Panc1 (cell line): ENCODE data around the gene LIME1. TPM values are rescaled to one million over a fixed set of nuclear protein-coding genes. Genes with fewer than 3 reads are reported as not detected.

ENCODE experiments used
- ATAC-seq: fragments of 200-7000 bp; cut with Tn5 transposase; 2 replicates; pipeline ENCODE4 v1.9.1; 2020; ENCODE audit warnings: mild to moderate bottlenecking, moderate library complexity
- BruUV-seq: library from RNA; stranded (reverse); fragments of 400-500 nt; replicated peaks from 2 replicates; lab custom pipeline; 2021; lab: Mats Ljungman, UMichigan
- CTCF ChIA-PET: fragments of 300-600 bp; sonication (Branson Sonifier 250); formaldehyde crosslinking; loops from one replicate; lab custom pipeline; 2022; ENCODE audit warnings: antibody characterized with exemption; lab: Charles Lee
- POLR2A ChIA-PET: fragments of 300-600 bp; sonication (Branson Sonifier 250); formaldehyde crosslinking; loops from one replicate; lab custom pipeline; 2022; ENCODE audit warnings: antibody characterized with exemption; lab: Charles Lee
- DNase-seq: peaks from one replicate; pipeline ENCODE4 v3.0.0-alpha.2; 2010; ENCODE audit warnings: low read depth, low spot score
- H3K27ac ChIP-seq: 2 replicates; pipeline ENCODE4 v1.5.1; 2011; ENCODE audit warnings: mild to moderate bottlenecking, low read length, inconsistent platforms
- H3K27me3 ChIP-seq: fragments of 200-500 bp; sonication (Bioruptor generic); 2 replicates; pipeline ENCODE4 v1.6.0; 2014; ENCODE audit warnings: low read length, inconsistent platforms; ENCODE audit not compliant: control insufficient read depth, insufficient read depth
- H3K36me3 ChIP-seq: fragments of 200-500 bp; sonication (Bioruptor generic); 2 replicates; pipeline ENCODE4 v1.5.1; 2014; ENCODE audit warnings: inconsistent platforms, mild to moderate bottlenecking, low read length, moderate library complexity; ENCODE audit not compliant: control insufficient read depth, insufficient read depth
- H3K4me1 ChIP-seq: 2 replicates; pipeline ENCODE4 v1.5.1; 2011; ENCODE audit warnings: inconsistent platforms, mild to moderate bottlenecking, low read length, moderate library complexity; ENCODE audit not compliant: control insufficient read depth, insufficient read depth
- H3K4me3 ChIP-seq, 2 experiments: 2 replicates each; pipeline ENCODE4 v1.5.1; 2011 to 2012; ENCODE audit warnings: low read depth in 2 of 2, low read length in 2 of 2, mild to moderate bottlenecking in 2 of 2, inconsistent platforms in 1 of 2, moderate library complexity in 1 of 2
- H3K9me3 ChIP-seq: fragments of 200-500 bp; sonication (Bioruptor generic); 2 replicates; pipeline ENCODE4 v1.5.1; 2014; ENCODE audit warnings: low read depth, mild to moderate bottlenecking, inconsistent platforms, low read length, moderate library complexity; ENCODE audit not compliant: control insufficient read depth, insufficient read depth
- POLR2AphosphoS5 ChIP-seq: IDR thresholded peaks from 2 replicates; pipeline ENCODE4 v1.6.1; 2012; ENCODE audit warnings: mild to moderate bottlenecking, low read depth, low read length, moderate library complexity
- SIN3A ChIP-seq: IDR thresholded peaks from 2 replicates; pipeline ENCODE4 v1.6.1; 2012; ENCODE audit warnings: low read depth, mild to moderate bottlenecking, low read length, moderate library complexity, borderline replicate concordance; ENCODE audit not compliant: insufficient read depth
- TCF7L2 ChIP-seq: IDR thresholded peaks from 2 replicates; pipeline ENCODE4 v1.6.1; 2011; ENCODE audit warnings: mild to moderate bottlenecking, low read depth, low read length, inconsistent platforms
- in situ Hi-C: cut with HindIII; loops from 2 replicates; pipeline ENCODE4 v1.10.0; 2016; ENCODE audit warnings: low sequenced_read_pairs, low pct_unique_long_range_greater_than_20kb
- intact Hi-C: fragments of 100-400 bp; cut with micrococcal nuclease; formaldehyde crosslinking; loops from one replicate; pipeline ENCODE4 v1.10.0; 2022; ENCODE audit not compliant: unreplicated experiment
- total RNA-seq: library from RNA; stranded (reverse); gene quantifications from one replicate; pipeline ENCODE4 v1.2.1, GENCODE V29; 2021; ENCODE audit not compliant: unreplicated experiment
- TF ChIP-seq, protein P1 (sequence below), 2 experiments: IDR thresholded peaks; 2 replicates each; pipeline ENCODE4 v1.6.1; 2011 to 2012; ENCODE audit warnings: low read depth in 2 of 2, control low read depth in 1 of 2, low read length in 1 of 2, mild to moderate bottlenecking in 1 of 2, moderate library complexity in 1 of 2; ENCODE audit not compliant: insufficient read depth in 1 of 2
- TF ChIP-seq, protein P2 (sequence below): fragments of 450-650 bp; IDR thresholded peaks from 2 replicates; pipeline ENCODE4 v1.5.1; 2017; ENCODE audit warnings: mild to moderate bottlenecking

Gene LIME1
- total RNA-seq, 1 experiment from 2014 or later = 15.2 TPM

DNA sequence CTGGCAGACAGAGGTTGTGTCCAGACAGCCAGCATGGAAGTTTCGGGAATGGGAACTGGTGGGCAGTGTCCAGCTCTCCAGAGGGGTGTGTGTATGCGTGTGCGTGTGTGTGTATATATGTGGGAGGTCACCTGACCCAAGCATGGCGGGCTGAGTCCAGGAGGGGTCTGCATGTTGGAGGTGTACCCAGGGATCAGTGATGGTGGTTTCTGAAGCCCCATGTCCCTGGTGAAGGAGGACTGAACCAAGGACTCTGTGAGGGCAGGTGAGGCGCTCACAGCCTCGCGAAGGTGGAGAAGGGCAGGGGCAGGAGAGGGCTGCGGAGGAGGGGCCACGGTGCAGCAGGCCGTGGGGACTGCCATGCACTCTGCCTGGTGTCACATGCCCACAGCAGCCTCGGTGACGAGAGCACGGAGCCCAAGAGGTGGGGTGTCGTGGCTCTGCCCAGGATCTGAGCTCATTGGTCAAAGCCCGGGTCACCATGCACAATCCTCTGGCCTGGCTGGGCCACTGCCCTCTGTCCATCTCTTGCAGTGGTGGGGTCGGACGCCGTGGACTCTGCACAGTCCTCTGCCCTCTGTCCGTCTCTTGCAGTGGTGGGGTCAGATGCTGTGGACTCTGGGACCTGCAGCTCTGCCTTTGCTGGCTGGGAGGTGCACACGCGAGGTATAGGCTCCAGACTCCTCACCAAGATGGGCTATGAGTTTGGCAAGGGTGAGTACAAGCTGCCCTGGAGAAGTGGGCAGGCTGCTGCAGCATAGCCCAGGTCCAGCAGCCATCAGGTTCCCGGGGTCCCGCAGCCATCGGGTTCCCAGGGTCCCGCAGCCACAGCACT, 2.1 kb upstream of the LIME1 start:
- TF ChIP-seq, protein P1, sequence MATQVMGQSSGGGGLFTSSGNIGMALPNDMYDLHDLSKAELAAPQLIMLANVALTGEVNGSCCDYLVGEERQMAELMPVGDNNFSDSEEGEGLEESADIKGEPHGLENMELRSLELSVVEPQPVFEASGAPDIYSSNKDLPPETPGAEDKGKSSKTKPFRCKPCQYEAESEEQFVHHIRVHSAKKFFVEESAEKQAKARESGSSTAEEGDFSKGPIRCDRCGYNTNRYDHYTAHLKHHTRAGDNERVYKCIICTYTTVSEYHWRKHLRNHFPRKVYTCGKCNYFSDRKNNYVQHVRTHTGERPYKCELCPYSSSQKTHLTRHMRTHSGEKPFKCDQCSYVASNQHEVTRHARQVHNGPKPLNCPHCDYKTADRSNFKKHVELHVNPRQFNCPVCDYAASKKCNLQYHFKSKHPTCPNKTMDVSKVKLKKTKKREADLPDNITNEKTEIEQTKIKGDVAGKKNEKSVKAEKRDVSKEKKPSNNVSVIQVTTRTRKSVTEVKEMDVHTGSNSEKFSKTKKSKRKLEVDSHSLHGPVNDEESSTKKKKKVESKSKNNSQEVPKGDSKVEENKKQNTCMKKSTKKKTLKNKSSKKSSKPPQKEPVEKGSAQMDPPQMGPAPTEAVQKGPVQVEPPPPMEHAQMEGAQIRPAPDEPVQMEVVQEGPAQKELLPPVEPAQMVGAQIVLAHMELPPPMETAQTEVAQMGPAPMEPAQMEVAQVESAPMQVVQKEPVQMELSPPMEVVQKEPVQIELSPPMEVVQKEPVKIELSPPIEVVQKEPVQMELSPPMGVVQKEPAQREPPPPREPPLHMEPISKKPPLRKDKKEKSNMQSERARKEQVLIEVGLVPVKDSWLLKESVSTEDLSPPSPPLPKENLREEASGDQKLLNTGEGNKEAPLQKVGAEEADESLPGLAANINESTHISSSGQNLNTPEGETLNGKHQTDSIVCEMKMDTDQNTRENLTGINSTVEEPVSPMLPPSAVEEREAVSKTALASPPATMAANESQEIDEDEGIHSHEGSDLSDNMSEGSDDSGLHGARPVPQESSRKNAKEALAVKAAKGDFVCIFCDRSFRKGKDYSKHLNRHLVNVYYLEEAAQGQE (IDR thresholded peaks at IDR 0.05; ENCODE audit: insufficient read depth in 1 of 2, low read depth in 2 of 2, low read length in 1 of 2) = no peak
- no peak for TF ChIP-seq SIN3A
- TF ChIP-seq, protein P2, sequence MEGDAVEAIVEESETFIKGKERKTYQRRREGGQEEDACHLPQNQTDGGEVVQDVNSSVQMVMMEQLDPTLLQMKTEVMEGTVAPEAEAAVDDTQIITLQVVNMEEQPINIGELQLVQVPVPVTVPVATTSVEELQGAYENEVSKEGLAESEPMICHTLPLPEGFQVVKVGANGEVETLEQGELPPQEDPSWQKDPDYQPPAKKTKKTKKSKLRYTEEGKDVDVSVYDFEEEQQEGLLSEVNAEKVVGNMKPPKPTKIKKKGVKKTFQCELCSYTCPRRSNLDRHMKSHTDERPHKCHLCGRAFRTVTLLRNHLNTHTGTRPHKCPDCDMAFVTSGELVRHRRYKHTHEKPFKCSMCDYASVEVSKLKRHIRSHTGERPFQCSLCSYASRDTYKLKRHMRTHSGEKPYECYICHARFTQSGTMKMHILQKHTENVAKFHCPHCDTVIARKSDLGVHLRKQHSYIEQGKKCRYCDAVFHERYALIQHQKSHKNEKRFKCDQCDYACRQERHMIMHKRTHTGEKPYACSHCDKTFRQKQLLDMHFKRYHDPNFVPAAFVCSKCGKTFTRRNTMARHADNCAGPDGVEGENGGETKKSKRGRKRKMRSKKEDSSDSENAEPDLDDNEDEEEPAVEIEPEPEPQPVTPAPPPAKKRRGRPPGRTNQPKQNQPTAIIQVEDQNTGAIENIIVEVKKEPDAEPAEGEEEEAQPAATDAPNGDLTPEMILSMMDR = no peak
- no peak for TF ChIP-seq TCF7L2
- TF ChIP-seq POLR2AphosphoS5 = no peak
- BruUV-seq = no TSS peak
- no peak for ATAC-seq
- H3K9me3 ChIP-seq = no peaks in the 10 kb centered on the region
- ChIA-PET POLR2A (interaction anchor here (0.6 kb wide), 1 partner anchor 161 kb away, joined by 10 read pairs; no protein-coding TSS in a partner anchor), CTCF (interaction anchor here (1.0 kb wide), 1 partner anchor 197 kb away, joined by 3 read pairs; the partner anchor contains the start of gene PTK6)
- DNase-seq = no peak
- no peaks in the 10 kb centered on the region for H3K27me3 ChIP-seq
- H3K27ac ChIP-seq = no peak overlapping the region
- intact Hi-C loops = no loop called here
- 0 out of 2 replicates have a peak, but pooled peaks cover 2% of the 10 kb centered on the region for H3K36me3 ChIP-seq
- in situ Hi-C loops = no loop called here
- no peak overlapping the region for H3K4me3 ChIP-seq
- peaks cover 32% of the 10 kb centered on the region for H3K4me1 ChIP-seq

DNA sequence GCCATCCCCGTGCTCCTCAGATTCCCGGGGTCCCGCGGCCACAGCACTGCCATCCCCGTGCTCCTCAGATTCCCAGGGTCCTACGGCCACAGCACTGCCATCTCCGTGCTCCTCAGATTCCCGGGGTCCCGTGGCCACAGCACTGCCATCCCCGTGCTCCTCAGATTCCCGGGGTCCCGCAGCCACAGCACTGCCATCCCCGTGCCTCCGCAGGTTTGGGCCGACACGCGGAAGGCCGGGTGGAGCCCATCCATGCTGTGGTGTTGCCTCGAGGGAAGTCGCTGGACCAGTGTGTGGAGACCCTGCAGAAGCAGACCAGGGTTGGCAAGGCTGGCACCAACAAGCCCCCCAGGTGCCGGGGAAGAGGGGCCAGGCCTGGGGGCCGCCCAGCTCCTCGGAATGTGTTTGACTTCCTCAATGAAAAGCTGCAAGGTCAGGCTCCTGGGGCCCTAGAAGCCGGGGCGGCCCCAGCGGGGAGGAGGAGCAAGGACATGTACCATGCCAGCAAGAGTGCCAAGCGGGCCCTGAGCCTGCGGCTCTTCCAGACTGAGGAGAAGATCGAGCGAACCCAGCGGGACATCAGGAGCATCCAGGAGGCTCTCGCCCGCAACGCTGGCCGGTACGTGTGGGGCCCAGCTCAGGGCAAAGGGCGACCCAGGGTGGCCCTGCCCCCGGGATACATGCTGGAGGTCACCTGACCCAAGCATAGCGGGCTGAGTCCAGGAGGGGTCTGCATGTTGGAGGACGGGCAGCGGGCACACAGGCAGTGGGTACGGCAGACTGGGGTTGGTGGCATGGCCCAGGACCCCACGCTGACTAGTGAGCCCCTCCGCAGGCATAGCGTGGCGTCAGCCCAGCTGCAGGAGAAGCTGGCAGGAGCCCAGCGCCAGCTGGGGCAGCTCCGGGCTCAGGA, 1.3 kb upstream of the LIME1 start:
- Histone ChIP-seq H3K27ac (no peak overlapping the region), H3K27me3 (no peaks in the 10 kb centered on the region), H3K4me1 (peaks cover 32% of the 10 kb centered on the region), H3K4me3 (no peak overlapping the region), H3K36me3 (no peaks in the 10 kb centered on the region), H3K9me3 (no peaks in the 10 kb centered on the region)
- in situ Hi-C loops (no loop called here), intact Hi-C loops (no loop called here)
- ATAC-seq (no peak), DNase-seq (no peak)
- POLR2A ChIA-PET = interaction anchor here (0.6 kb wide), 1 partner anchor 160 kb away, joined by 10 read pairs; no protein-coding TSS in a partner anchor
- TF ChIP-seq, protein P1 (IDR thresholded peaks at IDR 0.05; ENCODE audit: insufficient read depth in 1 of 2, low read depth in 2 of 2, low read length in 1 of 2) = no peak
- no peak for TF ChIP-seq TCF7L2
- no peak for TF ChIP-seq SIN3A
- TF ChIP-seq, protein P2 = no peak
- TF ChIP-seq POLR2AphosphoS5 = no peak
- TSS peak; percentile 52 for BruUV-seq
- CTCF ChIA-PET = interaction anchor here (0.5 kb wide), 1 partner anchor 50 kb away, joined by 5 read pairs; no protein-coding TSS in a partner anchor
